Brain microvascular endothelial cell (primary cell): ENCODE data around the gene ENSA.
A peak's percentile ranks its signal among the peaks of the same experiment; 100 is the strongest.
"Not testable (repeated sequence)": the region's sequence is repeated elsewhere in the genome, so short reads cannot be mapped to it uniquely, and the experiment has no call there.

Experiments used
- DNase-seq: peaks from one replicate; pipeline ENCODE4 v3.0.0-alpha.2; 2020
- H3K27ac ChIP-seq: fragments of 250-450 bp; sonication (Bioruptor Pico); 2 replicates; pipeline ENCODE4 v1.5.1; 2020; ENCODE audit warnings: mild to moderate bottlenecking, moderate library complexity
- H3K27me3 ChIP-seq: fragments of 250-450 bp; sonication (Bioruptor Pico); replicated peaks from 2 replicates; pipeline ENCODE4 v1.5.1; 2020; ENCODE audit warnings: mild to moderate bottlenecking
- H3K36me3 ChIP-seq: fragments of 250-450 bp; sonication (Bioruptor Pico); replicated peaks from 2 replicates; pipeline ENCODE4 v1.5.1; 2020; ENCODE audit warnings: mild to moderate bottlenecking
- H3K4me3 ChIP-seq: 2 replicates; pipeline ENCODE4 v1.5.1; 2011; ENCODE audit warnings: low read depth, mild to moderate bottlenecking, control low read depth, low read length, moderate library complexity
- CTCF ChIP-seq: IDR thresholded peaks from 2 replicates; pipeline ENCODE4 v1.5.1; 2011; ENCODE audit warnings: low read depth, mild to moderate bottlenecking, moderate library complexity, low read length, control low read depth, inconsistent platforms; ENCODE audit errors: missing control alignments
- in situ Hi-C: cut with HindIII; loops from 2 replicates; pipeline ENCODE4 v1.10.0; 2017; ENCODE audit warnings: low sequenced_read_pairs, low pct_ligation_motif_present

Gene ENSA

GRCh38 chr1:150576794-150577556 lies 52.4 kb downstream of the ENSA start:
- H3K36me3 ChIP-seq = peaks cover 72% of the 10 kb centered on the region
- in situ Hi-C loops = no loop called here
- H3K27me3 ChIP-seq = no peaks in the 10 kb centered on the region
- no peak for TF ChIP-seq CTCF
- peak overlapping the region; percentile 97 for H3K27ac ChIP-seq
- DNase-seq = no peak
- peak overlapping the region; percentile 100 for H3K4me3 ChIP-seq

- H3K4me3 ChIP-seq = peak overlapping the region; percentile 100
- H3K27ac ChIP-seq = peak overlapping the region; percentile 97
- peaks cover 74% of the 10 kb centered on the region for H3K36me3 ChIP-seq
- no peak for TF ChIP-seq CTCF
- no peak for DNase-seq
- in situ Hi-C loops = no loop called here
- H3K27me3 ChIP-seq = no peaks in the 10 kb centered on the region
Measured at GRCh38 chr1:150576367-150576711, 53.1 kb downstream of the ENSA start.

- Histone ChIP-seq H3K27me3 (no peaks in the 10 kb centered on the region), H3K36me3 (peaks cover 74% of the 10 kb centered on the region), H3K4me3 (peak overlapping the region; percentile 100), H3K27ac (peak overlapping the region; percentile 97)
- TF ChIP-seq CTCF = no peak
- in situ Hi-C loops = no loop called here
- no peak for DNase-seq
Measured at GRCh38 chr1:150575518-150576366, 53.7 kb downstream of the ENSA start.

- no peak for TF ChIP-seq CTCF
- in situ Hi-C loops = no loop called here
- peaks cover 78% of the 10 kb centered on the region for H3K36me3 ChIP-seq
- peak overlapping the region; percentile 97 for H3K27ac ChIP-seq
- H3K4me3 ChIP-seq = peak overlapping the region; percentile 100
- H3K27me3 ChIP-seq = no peaks in the 10 kb centered on the region
- DNase-seq = no peak
Measured at GRCh38 chr1:150575072-150575489, 54.3 kb downstream of the ENSA start.

- DNase-seq = no peak
- H3K36me3 ChIP-seq = peaks cover 80% of the 10 kb centered on the region
- in situ Hi-C loops = no loop called here
- H3K27me3 ChIP-seq = no peaks in the 10 kb centered on the region
- H3K27ac ChIP-seq = peak overlapping the region; percentile 97
- peak overlapping the region; percentile 100 for H3K4me3 ChIP-seq
- no peak for TF ChIP-seq CTCF
Measured at GRCh38 chr1:150574260-150575071, 54.9 kb downstream of the ENSA start.

GRCh38 chr1:150573648-150574071 lies 55.8 kb downstream of the ENSA start:
- DNase-seq, H3K27me3 ChIP-seq, in situ Hi-C loops: not testable (repeated sequence)
- Histone ChIP-seq H3K27ac (peak overlapping the region; percentile 99), H3K36me3 (peaks cover 74% of the 10 kb centered on the region), H3K4me3 (peak overlapping the region; percentile 23)
